ENCODE results near the gene GPR25.

GPR25 gene

DNA sequence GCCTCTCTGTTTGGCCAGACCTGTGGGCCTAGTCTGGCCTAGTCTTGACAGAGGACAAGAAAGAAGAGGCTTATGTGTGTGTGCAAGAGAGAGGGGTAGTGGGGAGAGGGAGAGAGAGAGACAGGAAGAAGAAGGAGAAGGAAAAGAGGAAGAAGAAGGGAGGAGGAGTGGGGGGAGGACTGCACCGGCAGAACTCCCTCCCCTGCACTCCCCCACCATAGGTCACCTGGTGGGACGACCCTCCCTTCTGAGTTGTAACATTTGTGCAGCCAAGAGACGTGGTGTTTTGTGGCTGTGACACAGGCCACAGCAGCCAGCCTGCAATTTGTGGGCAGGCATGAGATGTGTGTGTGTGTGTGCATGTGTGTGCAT, 26.2 kb downstream of the GPR25 start:
- H3K14ac ChIP-seq (ENCODE audit: low read length): no peak overlapping the region
- H3K36me3 ChIP-seq (replicated peaks in 1 of 2; ENCODE audit: control insufficient read depth in 2 of 2, insufficient read depth in 2 of 2, low read length in 2 of 2): peaks cover 48 to 96% of the 10 kb centered on the region in 2 donors
- no peak overlapping the region for H3K23ac ChIP-seq (ENCODE audit: low read depth, low read length, poor library complexity)
- H3K4me2 ChIP-seq (ENCODE audit: insufficient read depth, low read length, poor library complexity, severe bottlenecking): no peak overlapping the region
- peaks cover 11 to 28% of the 10 kb centered on the region in 2 donors for H3K4me1 ChIP-seq (ENCODE audit: control insufficient read depth in 2 of 2, insufficient read depth in 1 of 2, low read depth in 1 of 2, low read length in 2 of 2)
- no peak overlapping the region for H4K91ac ChIP-seq (ENCODE audit: low read depth, low read length, poor library complexity)
- no peak overlapping the region for H4K8ac ChIP-seq (ENCODE audit: low read depth, low read length)
- H2BK5ac ChIP-seq (ENCODE audit: low read length): no peak overlapping the region
- no peak overlapping the region for H3K9ac ChIP-seq (ENCODE audit: low read depth, low read length, poor library complexity)
- H2BK12ac ChIP-seq (ENCODE audit: low read length): no peak overlapping the region
- DNase-seq (ENCODE audit: low spot score): no peak
- H2BK120ac ChIP-seq (ENCODE audit: low read depth, low read length): no peak overlapping the region
- H2AK5ac ChIP-seq (ENCODE audit: low read depth, low read length): no peak overlapping the region
- WGBS, 2 donors (ENCODE audit: extremely low coverage in 2 of 2, insufficient read length in 2 of 2, insufficient replicate concordance in 1 of 2): no CpG with 5 or more reads among the region's 3 CpGs
- no peak overlapping the region for H3K4me3 ChIP-seq (ENCODE audit: low read length in 2 of 2)
- no peaks in the 10 kb centered on the region for H3K9me3 ChIP-seq (replicated peaks in 1 of 2; ENCODE audit: control insufficient read depth in 2 of 2, insufficient read depth in 1 of 2, low read depth in 1 of 2, low read length in 2 of 2)
- no peak overlapping the region for H2BK15ac ChIP-seq (ENCODE audit: low read length)
- H3K18ac ChIP-seq (ENCODE audit: low read length): no peak overlapping the region
- no peak overlapping the region for H3K27ac ChIP-seq (replicated peaks; ENCODE audit: low read length)
- no peak overlapping the region for H3K4ac ChIP-seq (ENCODE audit: low read length)
- no peak overlapping the region for H2AFZ ChIP-seq (ENCODE audit: low read length)
- H3K79me1 ChIP-seq (ENCODE audit: low read depth, low read length): peaks cover 15% of the 10 kb centered on the region
- no peaks in the 10 kb centered on the region for H3K27me3 ChIP-seq (ENCODE audit: control insufficient read depth in 3 of 3, insufficient read depth in 3 of 3, low read depth in 1 of 3, low read length in 3 of 3)

DNA sequence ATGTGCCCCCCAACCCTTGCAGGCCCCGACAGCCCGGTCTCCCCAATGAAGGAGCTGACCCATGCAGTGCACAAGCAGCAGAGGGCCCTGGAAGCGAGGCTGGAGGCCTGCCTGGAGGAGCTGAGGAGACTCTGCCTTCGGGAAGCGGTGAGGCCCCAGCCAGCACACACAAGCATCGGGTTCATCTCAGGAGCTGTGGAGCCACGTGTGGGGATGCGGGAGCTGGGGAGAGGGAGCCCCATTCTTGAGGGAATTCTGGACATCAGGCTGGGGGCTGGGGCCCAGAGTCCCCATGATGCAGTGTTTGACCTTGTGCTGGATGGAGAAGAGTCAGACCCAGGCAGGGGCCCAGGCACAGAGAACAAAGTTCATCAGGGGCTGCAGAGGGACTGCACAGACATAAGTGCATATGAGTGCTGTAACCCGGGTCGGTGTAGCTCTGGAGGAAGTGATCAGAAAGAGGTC, 26.7 kb downstream of the GPR25 start:
- Histone ChIP-seq H3K36me3 (replicated peaks in 1 of 2; ENCODE audit: control insufficient read depth in 2 of 2, insufficient read depth in 2 of 2, low read length in 2 of 2) (peaks cover 48 to 96% of the 10 kb centered on the region in 2 donors), H3K27ac (replicated peaks; ENCODE audit: low read length) (no peak overlapping the region)

GRCh38 chr1:200899954-200900867, 27.4 kb downstream of the GPR25 start:
- Histone ChIP-seq H3K9ac (ENCODE audit: low read depth, low read length, poor library complexity) (no peak overlapping the region), H3K14ac (ENCODE audit: low read length) (no peak overlapping the region), H3K79me1 (ENCODE audit: low read depth, low read length) (peaks cover 12% of the 10 kb centered on the region), H2AFZ (ENCODE audit: low read length) (no peak overlapping the region), H4K91ac (ENCODE audit: low read depth, low read length, poor library complexity) (no peak overlapping the region), H2AK5ac (ENCODE audit: low read depth, low read length) (no peak overlapping the region), H2BK120ac (ENCODE audit: low read depth, low read length) (no peak overlapping the region), H2BK12ac (ENCODE audit: low read length) (no peak overlapping the region), H4K8ac (ENCODE audit: low read depth, low read length) (no peak overlapping the region), H3K36me3 (replicated peaks in 1 of 2; ENCODE audit: control insufficient read depth in 2 of 2, insufficient read depth in 2 of 2, low read length in 2 of 2) (peaks cover 48 to 97% of the 10 kb centered on the region in 2 donors), H3K4ac (ENCODE audit: low read length) (no peak overlapping the region), H2BK5ac (ENCODE audit: low read length) (no peak overlapping the region), H3K4me3 (ENCODE audit: low read length in 2 of 2) (peak overlapping the region in 1 of 2 donors; percentile 24), H3K4me1 (ENCODE audit: control insufficient read depth in 2 of 2, insufficient read depth in 1 of 2, low read depth in 1 of 2, low read length in 2 of 2) (peaks cover 2 to 18% of the 10 kb centered on the region in 2 donors), H2BK15ac (ENCODE audit: low read length) (no peak overlapping the region), H3K27me3 (ENCODE audit: control insufficient read depth in 3 of 3, insufficient read depth in 3 of 3, low read depth in 1 of 3, low read length in 3 of 3) (no peaks in the 10 kb centered on the region), H3K9me3 (replicated peaks in 1 of 2; ENCODE audit: control insufficient read depth in 2 of 2, insufficient read depth in 1 of 2, low read depth in 1 of 2, low read length in 2 of 2) (no peaks in the 10 kb centered on the region), H3K23ac (ENCODE audit: low read depth, low read length, poor library complexity) (peak overlapping the region; percentile 59), H3K18ac (ENCODE audit: low read length) (peak overlapping the region; percentile 41), H3K4me2 (ENCODE audit: insufficient read depth, low read length, poor library complexity, severe bottlenecking) (no peak overlapping the region), H3K27ac (replicated peaks; ENCODE audit: low read length) (no peak overlapping the region)
- no peak for DNase-seq (ENCODE audit: low spot score)
- no CpG with 5 or more reads among the region's 16 CpGs for WGBS, 2 donors (ENCODE audit: extremely low coverage in 2 of 2, insufficient read length in 2 of 2, insufficient replicate concordance in 1 of 2)

More for the DNA sequence above, 26.7 kb downstream of the GPR25 start:
- no peak overlapping the region for H3K23ac ChIP-seq (ENCODE audit: low read depth, low read length, poor library complexity)
- no peak overlapping the region for H3K14ac ChIP-seq (ENCODE audit: low read length)
- peaks cover 6 to 24% of the 10 kb centered on the region in 2 donors for H3K4me1 ChIP-seq (ENCODE audit: control insufficient read depth in 2 of 2, insufficient read depth in 1 of 2, low read depth in 1 of 2, low read length in 2 of 2)
- H3K4me2 ChIP-seq (ENCODE audit: insufficient read depth, low read length, poor library complexity, severe bottlenecking): no peak overlapping the region
- no peaks in the 10 kb centered on the region for H3K27me3 ChIP-seq (ENCODE audit: control insufficient read depth in 3 of 3, insufficient read depth in 3 of 3, low read depth in 1 of 3, low read length in 3 of 3)
- no peak for DNase-seq (ENCODE audit: low spot score)
- H2BK15ac ChIP-seq (ENCODE audit: low read length): no peak overlapping the region
- H4K91ac ChIP-seq (ENCODE audit: low read depth, low read length, poor library complexity): no peak overlapping the region
- peaks cover 15% of the 10 kb centered on the region for H3K79me1 ChIP-seq (ENCODE audit: low read depth, low read length)
- H2BK120ac ChIP-seq (ENCODE audit: low read depth, low read length): no peak overlapping the region
- H3K9ac ChIP-seq (ENCODE audit: low read depth, low read length, poor library complexity): no peak overlapping the region
- H2BK5ac ChIP-seq (ENCODE audit: low read length): no peak overlapping the region
- H3K4ac ChIP-seq (ENCODE audit: low read length): no peak overlapping the region
- no peak overlapping the region for H4K8ac ChIP-seq (ENCODE audit: low read depth, low read length)
- H3K4me3 ChIP-seq (ENCODE audit: low read length in 2 of 2): peak overlapping the region in 1 of 2 donors; percentile 17
- H2BK12ac ChIP-seq (ENCODE audit: low read length): no peak overlapping the region
- no peak overlapping the region for H2AK5ac ChIP-seq (ENCODE audit: low read depth, low read length)
- no CpG with 5 or more reads among the region's 10 CpGs for WGBS, 2 donors (ENCODE audit: extremely low coverage in 2 of 2, insufficient read length in 2 of 2, insufficient replicate concordance in 1 of 2)
- H3K9me3 ChIP-seq (replicated peaks in 1 of 2; ENCODE audit: control insufficient read depth in 2 of 2, insufficient read depth in 1 of 2, low read depth in 1 of 2, low read length in 2 of 2): no peaks in the 10 kb centered on the region
- H2AFZ ChIP-seq (ENCODE audit: low read length): no peak overlapping the region
- H3K18ac ChIP-seq (ENCODE audit: low read length): no peak overlapping the region

DNA sequence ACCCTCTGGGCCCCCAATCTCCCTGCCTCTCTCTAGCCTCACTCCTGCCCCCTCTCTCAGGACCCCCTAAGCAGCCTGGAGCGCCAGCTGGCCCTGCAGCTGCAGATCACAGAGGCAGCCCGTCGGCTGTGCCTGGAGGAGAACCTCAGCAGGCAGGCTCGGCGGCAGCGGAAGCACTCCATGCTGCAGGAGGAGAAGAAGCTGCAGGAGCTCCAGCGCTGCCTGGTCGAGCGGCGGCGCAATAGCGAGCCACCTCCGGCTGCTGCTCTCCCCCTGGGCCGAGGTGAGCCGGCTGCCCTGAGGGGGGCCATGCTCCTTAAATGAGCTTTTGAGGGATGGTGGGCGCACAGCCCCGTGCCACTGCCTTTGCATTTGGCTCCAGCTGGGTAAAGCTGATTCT, 28.1 kb downstream of the GPR25 start:
- peaks cover 2 to 11% of the 10 kb centered on the region in 2 donors for H3K4me1 ChIP-seq (ENCODE audit: control insufficient read depth in 2 of 2, insufficient read depth in 1 of 2, low read depth in 1 of 2, low read length in 2 of 2)
- no peak overlapping the region for H2BK12ac ChIP-seq (ENCODE audit: low read length)
- H3K4ac ChIP-seq (ENCODE audit: low read length): no peak overlapping the region
- H3K27me3 ChIP-seq (ENCODE audit: control insufficient read depth in 3 of 3, insufficient read depth in 3 of 3, low read depth in 1 of 3, low read length in 3 of 3): no peaks in the 10 kb centered on the region
- peaks cover 51 to 97% of the 10 kb centered on the region in 2 donors for H3K36me3 ChIP-seq (replicated peaks in 1 of 2; ENCODE audit: control insufficient read depth in 2 of 2, insufficient read depth in 2 of 2, low read length in 2 of 2)
- H4K91ac ChIP-seq (ENCODE audit: low read depth, low read length, poor library complexity): no peak overlapping the region
- H3K79me1 ChIP-seq (ENCODE audit: low read depth, low read length): peaks cover 11% of the 10 kb centered on the region
- H2BK5ac ChIP-seq (ENCODE audit: low read length): no peak overlapping the region
- no peak overlapping the region for H3K9ac ChIP-seq (ENCODE audit: low read depth, low read length, poor library complexity)
- no peak overlapping the region for H2AFZ ChIP-seq (ENCODE audit: low read length)
- H3K9me3 ChIP-seq (replicated peaks in 1 of 2; ENCODE audit: control insufficient read depth in 2 of 2, insufficient read depth in 1 of 2, low read depth in 1 of 2, low read length in 2 of 2): no peaks in the 10 kb centered on the region
- H3K4me3 ChIP-seq (ENCODE audit: low read length in 2 of 2): peak overlapping the region in 1 of 2 donors; percentile 24
- H3K27ac ChIP-seq (replicated peaks; ENCODE audit: low read length): no peak overlapping the region
- H2AK5ac ChIP-seq (ENCODE audit: low read depth, low read length): no peak overlapping the region
- H3K4me2 ChIP-seq (ENCODE audit: insufficient read depth, low read length, poor library complexity, severe bottlenecking): no peak overlapping the region
- WGBS, 2 donors (ENCODE audit: extremely low coverage in 2 of 2, insufficient read length in 2 of 2, insufficient replicate concordance in 1 of 2): no CpG with 5 or more reads among the region's 17 CpGs
- peak overlapping the region; percentile 59 for H3K23ac ChIP-seq (ENCODE audit: low read depth, low read length, poor library complexity)
- no peak overlapping the region for H2BK15ac ChIP-seq (ENCODE audit: low read length)
- no peak overlapping the region for H3K14ac ChIP-seq (ENCODE audit: low read length)
- H3K18ac ChIP-seq (ENCODE audit: low read length): peak overlapping the region; percentile 41
- DNase-seq (ENCODE audit: low spot score): no peak
- H4K8ac ChIP-seq (ENCODE audit: low read depth, low read length): no peak overlapping the region
- no peak overlapping the region for H2BK120ac ChIP-seq (ENCODE audit: low read depth, low read length)
